Body of pancreas (tissue), 4 donors: ENCODE results near the gene FBXL4. TPM values are rescaled to one million over a fixed set of nuclear protein-coding genes. Genes with fewer than 3 reads are reported as not detected.

ENCODE experiments used
- ATAC-seq: fragments of 150-250 bp; one replicate; pipeline ENCODE4 v1.9.1; 2016
- DNase-seq, 4 donors: peaks; one replicate each; pipeline ENCODE4 v3.0.0-alpha.2; 2019
- H3K27ac ChIP-seq, 4 donors: fragments of 200-600 bp; sonication (generic); 1 replicate in 3 of 4; 2 replicates in 1 of 4; pipeline versions ENCODE4 v1.5.1 to v1.6.1; 2016 to 2019; ENCODE audit warnings: mild to moderate bottlenecking in 1 of 4, mixed read lengths in 1 of 4, moderate library complexity in 1 of 4
- H3K27me3 ChIP-seq, 2 donors: fragments of 200-600 bp; sonication (generic); one replicate each; pipeline ENCODE4 v1.6.0; 2016; ENCODE audit warnings: mild to moderate bottlenecking in 1 of 2
- H3K36me3 ChIP-seq, 2 donors: fragments of 200-600 bp; sonication (generic); replicated peaks in 1 of 2; 2 replicates each; pipeline ENCODE4 v1.5.1; 2016; ENCODE audit warnings: low read depth in 2 of 2; ENCODE audit not compliant: insufficient read depth in 1 of 2
- H3K4me1 ChIP-seq: fragments of 200-600 bp; sonication (generic); one replicate; pipeline ENCODE4 v1.6.0; 2016
- H3K4me3 ChIP-seq, 2 donors: fragments of 200-600 bp; sonication (generic); 1 replicate in 1 of 2; 2 replicates in 1 of 2; pipeline ENCODE4 v1.5.1; 2016 to 2019
- H3K9me3 ChIP-seq, 3 donors: fragments of 200-600 bp; sonication (generic); 1 replicate in 2 of 3; 2 replicates in 1 of 3; pipeline ENCODE4 v1.5.1; 2016
- CTCF ChIP-seq, 7 experiments: fragments of 450-650 bp in 4 of 7; fragments of 200-600 bp in 3 of 7; sonication (generic) in 3 of 7; IDR thresholded peaks; one replicate each; pipeline ENCODE4 v1.5.1; 2016 to 2019; ENCODE audit warnings: antibody characterized with exemption in 7 of 7
- POLR2A ChIP-seq, 3 donors: fragments of 450-650 bp; IDR thresholded peaks; one replicate each; pipeline ENCODE4 v1.6.1; 2016; ENCODE audit warnings: antibody characterized with exemption in 3 of 3, mild to moderate bottlenecking in 2 of 3
- WGBS, 2 donors: methylation state at CpG; one replicate each; pipeline ENCODE4 v1.1.5; 2017; 5-methylcytosine and 5-hydroxymethylcytosine counted together
- intact Hi-C: fragments of 100-400 bp; cut with DNase I; formaldehyde crosslinking; loops from one replicate; pipeline ENCODE4 v1.15.1; 2023
- total RNA-seq, 2 donors: library from RNA; depleted of rRNA; stranded (reverse); fragments of >200 nt; gene quantifications; one replicate each; pipeline ENCODE4 v1.1.0, GENCODE V29; 2016

Gene FBXL4
- total RNA-seq, 2 donors from 2014 or later, result 9.9 to 22.8 TPM

GRCh38 chr6:98976674-98977385 lies 29.1 kb upstream of the FBXL4 start:
- 48 to 60% methylated on average over 4 of the region's 4 CpGs for WGBS, 2 donors
- Histone ChIP-seq H3K27me3 (no peaks in the 10 kb centered on the region), H3K9me3 (no peaks in the 10 kb centered on the region), H3K4me3 (no peak overlapping the region), H3K4me1 (no peaks in the 10 kb centered on the region), H3K27ac (no peak overlapping the region), H3K36me3 (no peaks in the 10 kb centered on the region)
- ATAC-seq, result no peak
- intact Hi-C loops, result no loop called here
- no peak for TF ChIP-seq POLR2A (IDR thresholded peaks at IDR 0.05)
- TF ChIP-seq CTCF (IDR thresholded peaks at IDR 0.05), result no peak
- DNase-seq, result no peak

GRCh38 chr6:98975421-98975820 lies 27.7 kb upstream of the FBXL4 start:
- WGBS, 2 donors, result 78 to 85% methylated on average over 2 of the region's 2 CpGs
- ATAC-seq, result no peak

GRCh38 chr6:98974309-98974708 lies 26.6 kb upstream of the FBXL4 start:
- intact Hi-C loops, result no loop called here
- Histone ChIP-seq H3K36me3 (no peaks in the 10 kb centered on the region), H3K4me1 (no peaks in the 10 kb centered on the region), H3K9me3 (no peaks in the 10 kb centered on the region), H3K4me3 (no peak overlapping the region), H3K27ac (no peak overlapping the region), H3K27me3 (no peaks in the 10 kb centered on the region)
- TF ChIP-seq CTCF (IDR thresholded peaks at IDR 0.05) (no peak), POLR2A (IDR thresholded peaks at IDR 0.05) (no peak)
- no peak for ATAC-seq
- no peak for DNase-seq

More at GRCh38 chr6:98975421-98975820, 27.7 kb upstream of the FBXL4 start:
- no peaks in the 10 kb centered on the region for H3K36me3 ChIP-seq
- H3K4me3 ChIP-seq, result no peak overlapping the region
- intact Hi-C loops, result no loop called here
- no peak for TF ChIP-seq CTCF (IDR thresholded peaks at IDR 0.05)
- no peak for TF ChIP-seq POLR2A (IDR thresholded peaks at IDR 0.05)
- no peaks in the 10 kb centered on the region for H3K9me3 ChIP-seq
- no peak overlapping the region for H3K27ac ChIP-seq
- no peaks in the 10 kb centered on the region for H3K27me3 ChIP-seq
- no peak for DNase-seq
- H3K4me1 ChIP-seq, result no peaks in the 10 kb centered on the region

GRCh38 chr6:98973571-98973970 lies 25.8 kb upstream of the FBXL4 start:
- intact Hi-C loops, result no loop called here
- H3K36me3 ChIP-seq, result no peaks in the 10 kb centered on the region
- no peak overlapping the region for H3K27ac ChIP-seq
- 65 to 86% methylated on average over 1 of the region's 1 CpG for WGBS, 2 donors
- no peak for TF ChIP-seq POLR2A (IDR thresholded peaks at IDR 0.05)
- no peak for TF ChIP-seq CTCF (IDR thresholded peaks at IDR 0.05)
- H3K4me1 ChIP-seq, result no peaks in the 10 kb centered on the region
- H3K4me3 ChIP-seq, result no peak overlapping the region
- H3K27me3 ChIP-seq, result no peaks in the 10 kb centered on the region
- DNase-seq (no peak), ATAC-seq (no peak)
- no peaks in the 10 kb centered on the region for H3K9me3 ChIP-seq

- intact Hi-C loops, result no loop called here
- Histone ChIP-seq H3K27me3 (no peaks in the 10 kb centered on the region), H3K9me3 (no peaks in the 10 kb centered on the region), H3K4me1 (no peaks in the 10 kb centered on the region), H3K36me3 (no peaks in the 10 kb centered on the region), H3K27ac (no peak overlapping the region), H3K4me3 (no peak overlapping the region)
- no peak for DNase-seq
- TF ChIP-seq CTCF (IDR thresholded peaks at IDR 0.05) (no peak), POLR2A (IDR thresholded peaks at IDR 0.05) (no peak)
- no peak for ATAC-seq
Observed at GRCh38 chr6:98971303-98971702, 23.6 kb upstream of the FBXL4 start.
